ENCODE measurements around the gene BFAR.
"Not testable (repeated sequence)": the region's sequence is repeated elsewhere in the genome, so short reads cannot be mapped to it uniquely, and the experiment has no call there.

The BFAR gene

DNA sequence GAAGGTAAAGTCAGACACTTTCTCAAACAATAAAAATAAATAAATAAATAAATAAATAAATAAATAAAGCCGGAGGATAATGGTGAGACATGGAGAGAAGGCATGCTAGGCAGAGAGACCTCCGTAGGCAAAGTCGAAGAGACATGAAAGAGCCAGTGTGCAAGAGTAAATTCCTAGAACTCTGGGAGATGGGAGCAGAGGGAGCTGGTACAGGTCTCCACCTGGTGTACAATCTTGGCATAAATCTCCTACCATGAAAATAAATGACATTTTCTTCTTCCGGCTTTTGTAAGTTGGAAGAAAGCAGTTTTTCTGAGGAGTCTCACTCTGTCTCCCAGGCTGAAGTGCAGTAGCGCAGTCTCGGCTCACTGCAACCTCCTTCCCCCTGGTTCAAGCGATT is 69.1 kb downstream of the BFAR start:
- not testable (repeated sequence) for DNase-seq (ENCODE audit: low read depth)

DNA sequence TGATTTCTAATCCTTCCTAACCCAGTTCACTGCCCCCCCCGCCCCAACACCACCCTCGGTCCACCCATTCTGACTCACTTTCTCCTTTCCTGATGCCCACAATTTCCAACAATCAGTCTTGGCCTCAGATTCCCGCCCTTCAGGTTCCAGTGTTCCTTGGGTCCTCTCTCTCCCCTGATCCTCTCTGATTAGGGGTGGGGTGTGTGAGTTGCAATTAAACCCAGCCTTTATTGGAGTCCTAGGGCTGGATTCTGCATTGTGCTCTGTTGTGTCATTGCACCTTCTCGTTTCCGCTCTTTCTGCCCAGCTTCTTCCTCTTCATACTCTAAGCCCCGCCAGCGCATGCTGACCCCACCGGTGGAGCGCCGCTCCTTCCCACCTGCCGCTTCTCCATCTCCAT is 69.9 kb downstream of the BFAR start:
- not testable (repeated sequence) for DNase-seq (ENCODE audit: low read depth)

DNA sequence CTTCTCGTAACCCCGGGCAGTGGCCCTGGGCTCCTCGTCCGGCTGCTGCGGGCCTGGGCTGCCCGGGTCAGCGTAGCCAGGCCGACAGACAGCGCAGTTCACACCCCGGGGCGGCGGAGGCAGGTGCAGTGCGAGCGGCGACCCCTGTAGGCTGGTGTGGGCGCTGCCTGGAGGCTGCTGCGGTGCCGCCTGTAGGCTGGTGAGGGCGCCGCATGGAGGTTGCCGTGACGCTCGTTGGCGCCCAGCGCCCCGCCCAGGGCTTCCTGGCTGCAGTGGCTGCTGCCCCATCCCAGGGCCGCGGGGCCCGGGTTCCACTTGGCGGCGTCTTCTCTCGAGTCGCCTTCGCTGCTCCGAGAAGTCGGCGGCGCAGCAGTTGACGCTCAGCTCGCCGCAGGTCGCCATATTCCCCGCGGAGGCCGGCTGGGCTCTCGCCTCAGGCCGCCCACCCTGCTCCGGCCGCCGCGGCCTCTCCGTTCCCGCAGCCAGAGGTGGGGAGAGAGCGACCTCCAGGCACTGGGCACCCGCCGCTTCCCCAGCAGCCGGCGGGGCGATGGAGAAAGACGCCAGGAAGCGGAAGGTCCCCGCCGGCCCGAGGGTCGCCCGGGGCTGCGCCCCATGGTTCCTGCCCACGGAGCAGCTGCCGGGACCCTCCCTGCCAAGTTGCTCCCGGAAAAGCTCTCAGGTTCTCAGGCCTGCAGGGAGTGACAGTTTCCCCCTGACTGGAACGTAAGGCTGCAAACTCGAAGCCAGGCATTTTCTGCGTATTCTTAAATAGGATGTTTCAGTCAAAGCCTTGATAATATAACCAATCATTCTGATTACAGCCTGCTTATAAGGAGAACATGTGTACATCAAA is 70.6 kb downstream of the BFAR start, which contains the start of gene NPIPA3:
TSS of gene NPIPA3 (plus strand) at position 256 of the 856 bp plus-strand sequence. CDS start 5,533 bp downstream, outside the sequence.
- not testable (repeated sequence) for DNase-seq (ENCODE audit: low read depth)

Data from activated T-cell treated with anti-CD3 and anti-CD28 coated beads for 48 hours (primary cell).